NCI-H345 treated with DMSO at 0.1 percent for 48 hours (cell line): ENCODE data around the gene MMP2.

Experiments used
- DNase-seq: peaks from one replicate; lab custom pipeline; 2025; ENCODE audit not compliant: unreplicated experiment; lab: John Stamatoyannopoulos, UW

Gene MMP2

GRCh38 chr16:55468352-55468990 lies 10.5 kb upstream of the MMP2 start:
- DNase-seq = no peak

DNA sequence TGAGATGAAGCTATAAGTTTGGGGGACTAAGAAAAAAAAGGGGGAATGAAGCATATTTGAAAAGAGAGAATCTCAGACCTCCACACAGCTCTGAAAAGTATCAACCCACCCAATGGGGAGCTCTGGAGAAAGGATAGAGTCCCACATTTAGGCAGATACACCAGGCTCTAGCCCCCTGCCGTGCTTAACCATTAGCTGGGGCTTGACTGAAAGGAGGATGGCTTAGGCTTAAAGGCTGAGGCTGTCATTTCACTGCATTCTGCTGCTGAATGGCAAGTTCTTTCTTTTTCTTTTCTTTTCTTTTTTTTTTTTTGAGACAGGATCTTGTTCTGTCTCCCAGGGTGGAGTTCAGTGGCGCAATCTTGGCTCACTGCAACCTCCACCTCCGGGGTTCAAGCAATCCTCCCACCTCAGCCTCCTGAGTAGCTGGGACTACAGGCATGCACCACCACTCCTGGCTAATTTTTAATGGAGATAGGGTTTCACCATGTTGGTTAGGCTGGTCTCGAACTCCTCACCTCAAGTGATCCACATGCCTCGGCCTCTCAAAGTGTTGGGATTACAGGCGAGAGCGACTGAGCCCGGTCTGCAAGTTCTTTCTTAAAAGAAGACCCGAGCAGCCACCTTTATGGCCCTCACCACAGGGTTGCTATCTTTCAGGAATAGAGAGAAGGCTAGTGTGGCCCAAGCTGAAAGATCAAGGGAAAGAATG lies 9.0 kb upstream of the MMP2 start:
- DNase-seq = no peak

DNA sequence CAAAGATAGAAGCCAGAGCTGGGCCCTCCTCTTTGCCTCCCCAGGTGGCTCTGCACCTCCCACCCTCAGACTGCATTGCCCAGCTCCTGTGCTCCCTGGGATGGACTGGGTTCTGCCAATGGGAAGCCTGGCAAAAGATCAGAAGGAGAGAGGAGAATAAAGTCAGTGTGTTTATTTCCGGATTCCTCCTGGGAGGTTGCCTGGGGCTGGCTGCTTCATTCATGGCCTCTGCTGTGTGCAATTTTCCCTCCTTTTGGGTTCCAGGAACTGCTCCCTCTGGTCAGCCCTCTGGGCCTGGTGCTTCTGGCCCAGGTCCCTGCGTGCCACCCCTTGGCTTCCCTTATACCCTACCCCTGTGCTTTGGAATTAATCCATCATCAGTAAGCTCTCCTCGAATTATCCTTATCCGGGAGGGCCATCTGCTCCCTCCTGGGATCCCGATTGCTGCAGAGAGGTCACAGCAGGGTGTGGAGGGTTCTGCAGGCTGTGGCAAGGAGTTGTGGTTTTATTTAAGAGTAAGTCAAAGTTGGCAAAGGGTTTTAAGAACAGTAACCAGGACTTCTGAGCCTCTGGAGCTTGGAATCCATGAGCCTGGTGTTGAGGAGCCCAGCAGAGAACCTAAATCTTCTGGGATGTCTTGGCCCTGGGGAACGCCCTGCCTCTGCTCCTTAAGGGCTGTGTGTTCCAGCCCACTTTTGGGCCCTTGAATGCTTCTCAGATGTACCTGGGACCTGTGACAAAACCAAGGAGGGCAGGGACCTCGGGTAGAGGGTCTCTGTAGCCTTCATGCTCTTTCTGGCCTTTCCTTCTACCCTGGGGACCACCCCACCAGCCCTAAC lies 8.2 kb upstream of the MMP2 start:
- DNase-seq = no peak

DNA sequence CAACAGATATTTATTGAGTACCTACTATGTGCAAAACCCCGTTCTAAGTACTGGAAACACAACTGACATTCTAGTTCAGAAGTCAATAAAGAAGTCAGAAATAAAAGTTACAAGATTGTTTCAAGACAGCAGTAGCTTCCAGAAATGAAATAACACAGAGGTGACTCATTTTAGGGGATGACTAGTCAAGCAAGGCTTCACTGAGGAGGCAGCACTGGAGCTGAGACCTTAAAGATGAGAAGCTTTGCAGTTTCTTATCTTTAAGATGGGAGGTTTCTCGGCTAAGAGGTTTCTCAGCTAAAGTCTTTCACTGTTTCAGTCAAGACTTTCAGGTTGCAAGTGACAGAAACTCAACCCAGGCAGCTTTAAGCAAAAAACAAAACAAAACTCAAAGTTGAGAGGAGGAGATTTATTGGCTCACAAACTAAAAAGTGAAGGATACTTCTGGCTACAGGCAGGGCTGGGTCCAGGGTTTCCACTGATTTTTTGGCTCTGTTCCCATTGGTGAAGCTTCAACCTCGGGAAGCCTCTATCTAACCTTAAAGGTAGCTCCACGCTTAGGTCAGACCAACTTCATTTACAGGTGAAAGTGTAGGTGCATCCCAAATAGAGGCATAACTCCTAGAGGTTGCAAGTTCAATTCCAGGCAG lies 7.4 kb upstream of the MMP2 start:
- DNase-seq = no peak

DNA sequence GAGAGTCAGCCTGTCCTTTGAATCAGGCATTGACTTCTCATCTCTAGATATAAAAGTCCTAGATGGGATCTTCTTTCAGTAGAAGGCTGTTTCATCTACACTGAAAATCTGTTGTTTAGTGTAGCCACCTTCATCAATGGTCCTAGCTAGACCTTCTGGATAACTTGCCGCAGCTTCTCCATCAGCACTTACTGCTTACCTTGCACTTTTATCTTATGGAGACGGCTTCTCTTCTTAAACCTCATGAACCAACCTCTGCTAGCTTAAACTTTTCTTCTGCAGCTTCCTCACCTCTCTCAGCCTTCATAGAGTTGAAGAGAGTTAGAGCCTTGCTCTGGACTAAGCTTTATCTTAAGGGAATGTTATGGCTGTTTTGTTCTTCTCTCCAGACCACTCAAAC lies 5.4 kb upstream of the MMP2 start:
- DNase-seq = no peak

GRCh38 chr16:55474821-55475220 lies 4.2 kb upstream of the MMP2 start:
- DNase-seq = no peak

GRCh38 chr16:55475919-55476318 lies 3.1 kb upstream of the MMP2 start:
- no peak for DNase-seq

DNA sequence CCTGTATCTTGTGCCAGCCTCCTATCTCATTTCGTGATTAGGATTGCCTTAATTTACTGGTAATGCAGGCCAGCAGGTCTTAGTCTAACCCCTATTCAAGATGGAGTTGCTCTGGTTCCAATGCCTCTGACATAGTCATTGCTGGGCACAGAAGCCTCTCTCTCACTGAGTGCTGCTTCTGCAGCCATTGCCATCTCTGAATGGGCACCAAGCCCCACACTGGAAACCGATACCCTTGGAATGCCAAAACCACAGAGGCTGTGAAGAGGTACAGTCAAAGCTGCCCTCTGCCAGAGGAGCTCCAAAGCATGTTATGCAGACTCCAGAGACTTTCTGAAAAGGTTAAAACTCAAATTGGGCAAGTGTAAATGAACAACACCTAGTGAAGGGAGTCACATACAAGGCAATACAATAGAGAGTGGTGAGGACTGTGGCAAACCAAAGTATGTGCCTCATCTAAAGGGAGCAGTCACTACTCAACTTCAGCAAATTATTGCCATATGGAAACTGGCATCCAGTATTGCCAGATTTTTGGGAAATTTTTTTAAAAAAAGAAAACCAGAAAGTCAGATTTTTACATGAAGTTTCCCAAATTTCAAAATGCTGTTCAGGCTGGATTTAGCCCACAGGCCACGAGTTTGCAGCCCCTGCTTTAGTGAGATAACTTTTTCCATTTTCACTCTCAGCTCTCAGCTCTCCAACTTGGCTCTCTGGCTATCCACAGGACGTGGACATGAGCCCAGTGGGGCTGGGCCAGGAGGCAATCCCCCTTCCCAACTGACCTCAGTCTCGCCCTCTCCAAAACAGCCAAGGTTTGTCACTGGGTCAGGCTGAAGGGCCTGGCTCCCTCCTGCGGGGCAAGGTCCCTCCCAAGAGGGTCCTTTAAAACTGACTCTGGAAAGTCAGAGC lies 2.1 kb upstream of the MMP2 start:
- no peak for DNase-seq

GRCh38 chr16:55477736-55478135 lies 1.3 kb upstream of the MMP2 start:
- no peak for DNase-seq

DNA sequence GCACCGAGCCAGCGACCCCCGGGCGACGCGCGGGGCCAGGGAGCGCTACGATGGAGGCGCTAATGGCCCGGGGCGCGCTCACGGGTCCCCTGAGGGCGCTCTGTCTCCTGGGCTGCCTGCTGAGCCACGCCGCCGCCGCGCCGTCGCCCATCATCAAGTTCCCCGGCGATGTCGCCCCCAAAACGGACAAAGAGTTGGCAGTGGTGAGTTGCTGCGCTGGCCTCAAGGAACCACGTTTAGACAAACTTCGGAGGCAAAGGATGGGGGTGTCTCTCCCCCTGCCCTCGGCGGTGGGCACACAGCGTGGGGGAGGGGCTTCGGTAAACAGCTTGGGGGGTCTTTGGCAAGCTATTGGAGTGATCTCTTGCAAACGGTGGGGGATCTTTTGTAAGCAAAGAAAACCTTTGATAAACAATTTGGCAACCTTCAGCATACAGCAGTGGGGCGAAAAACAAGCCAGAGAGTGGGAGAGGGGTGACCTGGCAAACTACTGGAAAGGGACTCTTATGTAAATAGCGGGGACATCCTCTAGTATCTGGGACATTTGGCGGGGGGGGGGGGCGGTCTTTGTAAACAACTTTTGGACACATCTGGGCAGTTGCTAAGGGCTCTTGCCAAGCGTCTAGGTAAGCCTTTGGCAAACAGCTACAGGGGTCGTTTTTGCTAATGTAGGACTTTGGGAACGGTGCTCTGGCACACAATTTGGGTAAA lies 587 bp downstream of the MMP2 start:
- no peak for DNase-seq

- DNase-seq = no peak
Measured at GRCh38 chr16:55480228-55480655, 1.2 kb downstream of the MMP2 start.

DNA sequence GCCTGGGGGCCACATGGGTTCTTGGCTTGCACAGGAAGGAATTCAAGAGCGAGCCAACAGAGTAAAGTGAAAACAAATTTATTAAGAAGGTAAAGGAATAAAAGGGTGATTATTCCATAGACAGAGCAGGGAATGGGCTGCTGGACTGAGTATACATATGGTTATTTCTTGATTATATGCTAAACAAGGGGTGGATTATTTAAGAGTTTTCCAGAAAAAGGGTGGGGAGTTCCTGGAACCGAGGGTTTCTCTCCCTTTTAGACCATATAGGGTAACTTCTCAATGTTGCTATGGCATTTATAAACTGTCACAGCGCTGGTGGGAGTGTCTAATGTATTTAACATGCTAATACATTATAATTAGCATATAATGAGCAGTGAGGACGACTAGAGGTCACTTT lies 2.0 kb downstream of the MMP2 start:
- DNase-seq = no peak

- DNase-seq = no peak
Measured at GRCh38 chr16:55482056-55482455, 3.1 kb downstream of the MMP2 start.

DNA sequence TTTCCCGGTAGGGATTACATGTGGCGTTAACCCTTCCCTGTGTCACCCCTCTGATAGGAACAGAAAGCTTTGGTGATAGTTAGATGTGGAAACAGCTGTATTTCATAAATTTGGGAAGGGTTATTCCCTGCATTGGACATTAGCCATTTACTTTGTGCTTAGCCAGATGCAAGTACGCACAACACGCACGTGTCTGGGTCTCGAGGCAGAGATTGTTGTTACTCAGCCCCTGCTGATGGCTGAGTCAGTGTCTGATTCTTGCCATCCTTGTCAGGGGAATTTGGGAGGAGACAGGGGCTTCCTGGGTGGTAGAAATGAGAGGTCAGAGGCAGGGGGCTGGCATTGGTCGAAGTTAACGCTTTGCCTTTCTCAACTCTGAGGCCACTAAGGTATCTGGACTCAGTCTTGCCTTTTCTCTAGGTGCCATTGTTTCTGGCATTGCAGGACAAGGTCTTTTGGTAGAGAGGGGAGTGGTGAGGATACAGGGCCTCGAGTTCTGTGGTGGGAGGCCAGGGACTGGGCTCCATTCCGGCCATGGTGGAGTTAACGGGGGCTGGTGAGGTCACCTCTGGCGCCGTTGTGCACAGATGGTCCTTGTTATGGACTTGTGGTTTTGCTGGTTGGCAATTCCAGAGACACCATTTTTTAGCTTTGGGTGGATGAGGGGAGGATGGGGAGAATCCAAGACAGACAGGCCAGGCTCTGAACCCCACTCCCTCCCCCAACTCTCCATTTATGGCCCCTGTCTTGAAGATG lies 8.2 kb downstream of the MMP2 start:
- no peak for DNase-seq

DNA sequence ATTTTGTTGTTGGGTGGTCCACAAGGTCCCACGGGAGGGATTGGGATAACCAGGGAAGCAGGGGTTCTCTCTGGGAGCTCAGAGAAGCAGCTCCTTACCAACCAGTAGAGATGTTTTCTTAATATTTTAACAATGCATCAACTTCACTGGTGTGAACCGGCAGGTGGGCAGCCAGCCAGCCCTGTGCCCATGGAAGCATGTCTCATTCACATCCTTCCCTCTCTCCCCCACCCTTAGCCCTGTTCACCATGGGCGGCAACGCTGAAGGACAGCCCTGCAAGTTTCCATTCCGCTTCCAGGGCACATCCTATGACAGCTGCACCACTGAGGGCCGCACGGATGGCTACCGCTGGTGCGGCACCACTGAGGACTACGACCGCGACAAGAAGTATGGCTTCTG lies 9.3 kb downstream of the MMP2 start:
- no peak for DNase-seq

DNA sequence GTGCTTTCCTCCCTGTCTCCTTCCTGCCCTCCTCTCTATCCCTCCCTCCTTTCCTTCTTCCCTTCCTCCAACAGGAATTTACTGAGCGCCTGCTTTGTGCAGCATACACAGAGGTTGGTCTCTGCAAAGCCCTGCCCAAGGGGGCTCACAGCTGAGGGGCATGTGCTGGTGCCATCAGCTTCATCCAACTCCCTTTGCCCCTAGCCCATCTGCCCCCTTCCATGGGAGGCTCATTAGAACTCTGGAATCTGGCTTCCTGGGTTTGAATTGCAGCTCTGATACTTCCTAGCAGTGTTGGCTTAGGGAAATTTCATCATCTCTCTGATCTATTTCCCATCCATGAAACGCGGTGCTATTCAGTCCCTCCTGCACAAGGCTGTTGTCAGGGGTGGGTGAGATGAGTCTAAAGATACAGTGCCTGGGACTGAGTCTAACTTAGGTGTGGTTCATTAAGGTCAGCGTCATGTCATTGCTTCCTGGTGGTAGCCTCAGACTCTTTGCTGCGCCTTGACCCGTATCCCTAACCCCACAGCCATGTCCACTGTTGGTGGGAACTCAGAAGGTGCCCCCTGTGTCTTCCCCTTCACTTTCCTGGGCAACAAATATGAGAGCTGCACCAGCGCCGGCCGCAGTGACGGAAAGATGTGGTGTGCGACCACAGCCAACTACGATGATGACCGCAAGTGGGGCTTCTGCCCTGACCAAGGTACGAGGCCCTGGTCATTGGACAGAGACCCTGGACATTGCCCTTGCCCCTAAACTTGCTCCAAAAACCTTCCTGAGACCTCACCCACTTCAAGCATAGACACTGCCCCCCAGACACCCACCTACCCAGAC lies 10.3 kb downstream of the MMP2 start:
- no peak for DNase-seq

DNA sequence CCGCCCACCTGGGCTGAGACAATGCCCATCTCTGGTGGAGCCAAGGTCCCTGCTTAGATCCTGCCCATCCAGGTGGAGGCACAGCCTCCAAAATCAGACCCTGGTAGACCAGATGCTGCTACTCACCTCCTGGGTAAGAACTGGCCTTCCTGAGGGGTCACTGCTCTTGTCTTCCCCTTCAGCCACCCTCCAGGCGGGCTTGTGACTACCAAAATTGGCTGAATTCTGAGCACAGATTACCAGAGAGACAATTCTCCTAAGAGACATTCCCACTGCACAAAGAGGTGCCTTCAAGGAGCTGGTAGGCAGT lies 10.9 kb downstream of the MMP2 start:
- no peak for DNase-seq

- no peak for DNase-seq
Measured at GRCh38 chr16:55490301-55490700, 11.3 kb downstream of the MMP2 start.
